WTC11 (cell line): ENCODE data around the gene PHOSPHO1. TPM values are rescaled to one million over a fixed set of nuclear protein-coding genes. Genes with fewer than 3 reads are reported as not detected.

ENCODE experiments used
- ATAC-seq: fragments of 200-7000 bp; cut with Tn5 transposase; 2 replicates; pipeline ENCODE4 v1.10.0; 2021; ENCODE audit warnings: mild to moderate bottlenecking, moderate library complexity
- CTCF ChIA-PET: fragments of 300-600 bp; sonication (Branson Sonifier 250); formaldehyde crosslinking; loops from one replicate; lab custom pipeline; 2021; ENCODE audit warnings: antibody characterized with exemption; lab: Charles Lee
- POLR2A ChIA-PET: fragments of 350-600 bp; sonication (Branson Sonifier 250); formaldehyde crosslinking; loops from one replicate; lab custom pipeline; 2021; ENCODE audit warnings: antibody characterized with exemption; lab: Charles Lee
- DNase-seq: peaks from one replicate; pipeline ENCODE4 v3.0.0; 2021; ENCODE audit warnings: low spot score
- H3K27ac Mint-ChIP-seq: 2 replicates; pipeline ENCODE4 v1.8.0; 2021; ENCODE audit warnings: mixed read lengths
- H3K27me3 Mint-ChIP-seq: 2 replicates; pipeline ENCODE4 v1.8.0; 2021; ENCODE audit warnings: low read depth, mild to moderate bottlenecking, moderate library complexity, mixed read lengths
- H3K36me3 Mint-ChIP-seq: 2 replicates; pipeline ENCODE4 v1.8.0; 2021; ENCODE audit warnings: mixed read lengths
- H3K4me1 Mint-ChIP-seq: 2 replicates; pipeline ENCODE4 v1.8.0; 2022; ENCODE audit warnings: mixed read lengths
- H3K4me3 Mint-ChIP-seq: 2 replicates; pipeline ENCODE4 v1.8.0; 2021; ENCODE audit warnings: mild to moderate bottlenecking, moderate library complexity, mixed read lengths
- H3K9me3 Mint-ChIP-seq: 2 replicates; pipeline ENCODE4 v1.8.0; 2021; ENCODE audit warnings: mixed read lengths
- CDX4 ChIP-seq: fragments of 250-450 bp; sonication (Bioruptor Pico); IDR thresholded peaks from 2 replicates; pipeline ENCODE4 v1.9.0; 2021; ENCODE audit warnings: moderate library complexity, mild to moderate bottlenecking, inconsistent platforms, borderline replicate concordance
- E2F5 ChIP-seq: sonication (generic); formaldehyde crosslinking; IDR thresholded peaks from 2 replicates; pipeline ENCODE4 v1.8.1; 2022; ENCODE audit warnings: mild to moderate bottlenecking, moderate library complexity, missing genetic modification reagents
- ELF4 ChIP-seq: sonication (generic); formaldehyde crosslinking; IDR thresholded peaks from 2 replicates; pipeline ENCODE4 v1.8.1; 2022; ENCODE audit warnings: low read depth, mild to moderate bottlenecking, moderate library complexity, missing genetic modification reagents
- ETV6 ChIP-seq: sonication (generic); formaldehyde crosslinking; IDR thresholded peaks from 2 replicates; pipeline ENCODE4 v1.8.1; 2022; ENCODE audit warnings: mild to moderate bottlenecking, missing genetic modification reagents
- HMGXB4 ChIP-seq: sonication (generic); formaldehyde crosslinking; IDR thresholded peaks from 2 replicates; pipeline ENCODE4 v1.8.1; 2023; ENCODE audit warnings: mild to moderate bottlenecking, moderate library complexity, missing genetic modification reagents
- IRF1 ChIP-seq: sonication (generic); formaldehyde crosslinking; IDR thresholded peaks from 2 replicates; pipeline ENCODE4 v1.8.0; 2023; ENCODE audit warnings: missing genetic modification reagents
- MXD4 ChIP-seq: fragments of 250-450 bp; sonication (Bioruptor Pico); IDR thresholded peaks from 2 replicates; pipeline ENCODE4 v1.8.0; 2021; ENCODE audit warnings: mild to moderate bottlenecking, moderate library complexity, borderline replicate concordance
- NFYB ChIP-seq: sonication (generic); formaldehyde crosslinking; conservative IDR thresholded peaks from 2 replicates; pipeline ENCODE4 v1.8.0; 2022; ENCODE audit warnings: low read depth, missing genetic modification reagents
- RORB ChIP-seq: fragments of 250-450 bp; sonication (Bioruptor Pico); IDR thresholded peaks from 2 replicates; pipeline ENCODE4 v1.9.0; 2021; ENCODE audit warnings: mild to moderate bottlenecking
- TCF7 ChIP-seq: sonication (generic); formaldehyde crosslinking; IDR thresholded peaks from 2 replicates; pipeline ENCODE4 v1.8.0; 2022; ENCODE audit warnings: mild to moderate bottlenecking, low read depth, missing genetic modification reagents, moderate library complexity
- USF2 ChIP-seq: sonication (generic); formaldehyde crosslinking; IDR thresholded peaks from 2 replicates; pipeline ENCODE4 v1.8.1; 2023; ENCODE audit warnings: mild to moderate bottlenecking, missing genetic modification reagents, moderate library complexity
- ZNF232 ChIP-seq: sonication (generic); formaldehyde crosslinking; IDR thresholded peaks from 2 replicates; pipeline ENCODE4 v1.8.0; 2022; ENCODE audit warnings: mild to moderate bottlenecking, missing genetic modification reagents
- ZNF281 ChIP-seq: sonication (generic); formaldehyde crosslinking; IDR thresholded peaks from 2 replicates; pipeline ENCODE4 v1.8.0; 2023; ENCODE audit warnings: mild to moderate bottlenecking, missing genetic modification reagents
- ZNF423 ChIP-seq: fragments of 250-450 bp; sonication (Bioruptor Pico); IDR thresholded peaks from 2 replicates; pipeline ENCODE4 v2.1.2; 2022; ENCODE audit warnings: mild to moderate bottlenecking, moderate library complexity
- ZNF532 ChIP-seq: fragments of 250-450 bp; sonication (Bioruptor Pico); IDR thresholded peaks from 2 replicates; pipeline ENCODE4 v1.9.0; 2021; ENCODE audit warnings: mild to moderate bottlenecking, borderline replicate concordance
- ZNF671 ChIP-seq: fragments of 250-450 bp; sonication (Bioruptor Pico); IDR thresholded peaks from 2 replicates; pipeline ENCODE4 v1.8.0; 2021; ENCODE audit warnings: mild to moderate bottlenecking
- ZSCAN18 ChIP-seq: fragments of 250-450 bp; sonication (Bioruptor Pico); IDR thresholded peaks from 2 replicates; pipeline ENCODE4 v2.1.2; 2022; ENCODE audit warnings: mild to moderate bottlenecking, moderate library complexity
- total RNA-seq: library from RNA; stranded (reverse); gene quantifications from 3 replicates; pipeline ENCODE4 v1.2.3, GENCODE V29; 2021

Gene PHOSPHO1
- total RNA-seq, 1 experiment from 2014 or later = 0.81 TPM

- Mint-ChIP-seq H3K9me3 (peaks cover 29% of the 10 kb centered on the region), H3K27ac (no peak overlapping the region), H3K27me3 (no peaks in the 10 kb centered on the region; the same call in 1 of the 2 replicates), H3K4me1 (no peaks in the 10 kb centered on the region), H3K36me3 (peaks cover 21% of the 10 kb centered on the region), H3K4me3 (no peak overlapping the region)
- TF ChIP-seq ZNF281 (no peak), NFYB (CRISPR knock-in tag) (no peak), CDX4 (CRISPR knock-in tag) (no peak), MXD4 (CRISPR knock-in tag) (no peak), ZSCAN18 (CRISPR knock-in tag) (no peak), ZNF232 (no peak), ZNF671 (CRISPR knock-in tag) (no peak), ZNF423 (CRISPR knock-in tag) (no peak), ETV6 (CRISPR knock-in tag) (no peak), ELF4 (CRISPR knock-in tag) (no peak), RORB (no peak), USF2 (CRISPR knock-in tag) (no peak), TCF7 (CRISPR knock-in tag) (no peak), E2F5 (CRISPR knock-in tag) (no peak), IRF1 (no peak), ZNF532 (no peak), HMGXB4 (CRISPR knock-in tag) (no peak)
- DNase-seq (no peak), ATAC-seq (no peak)
- CTCF ChIA-PET = no interaction called here
- POLR2A ChIA-PET = no interaction called here
These were observed 46.8 kb downstream of the PHOSPHO1 start for GRCh38 chr17:49183801-49184200.
